ENCODE results near the gene NCEH1.

- TF ChIP-seq PHF8 (IDR thresholded peaks at IDR 0.05; ENCODE audit: borderline replicate concordance, low read length) (no peak), SRSF1 (IDR thresholded peaks at IDR 0.05; ENCODE audit: low read depth, low read length) (no peak), HCFC1 (IDR thresholded peaks at IDR 0.05; ENCODE audit: low read depth, low read length) (no peak), CBFA2T2 (conservative IDR thresholded peaks at IDR 0.05) (no peak), SIN3A (IDR thresholded peaks at IDR 0.05; ENCODE audit: borderline replicate concordance in 2 of 2, control insufficient read depth in 1 of 2, low read depth in 2 of 2, low read length in 2 of 2) (no peak), CHD2 (IDR thresholded peaks at IDR 0.05; ENCODE audit: low read depth, low read length) (no peak), YY1 (IDR thresholded peaks at IDR 0.05; ENCODE audit: borderline replicate concordance in 1 of 3, control insufficient read depth in 1 of 3, extremely low read depth in 1 of 3, insufficient read depth in 3 of 3, insufficient read length in 1 of 3, insufficient replicate concordance in 2 of 3, low read depth in 1 of 3, low read length in 2 of 3) (peak in 1 of 3 experiments; percentile 20), REST (IDR thresholded peaks at IDR 0.05; ENCODE audit: borderline replicate concordance) (no peak), REST (CRISPR knock-in tag; IDR thresholded peaks at IDR 0.05; ENCODE audit: low read depth) (no peak), CTCF (IDR thresholded peaks at IDR 0.05 in 2 of 3, conservative IDR thresholded peaks at IDR 0.05 in 1 of 3; ENCODE audit: insufficient read depth in 2 of 3, low read depth in 1 of 3, low read length in 3 of 3) (no peak), CUX1 (CRISPR knock-in tag; IDR thresholded peaks at IDR 0.05) (no peak), GTF2F1 (IDR thresholded peaks at IDR 0.05; ENCODE audit: low read depth, low read length) (no peak), EZH2 (IDR thresholded peaks at IDR 0.05; ENCODE audit: borderline replicate concordance, low read depth, low read length) (no peak), FOXK2 (conservative IDR thresholded peaks at IDR 0.05 in 1 of 2, IDR thresholded peaks at IDR 0.05 in 1 of 2; ENCODE audit: low read depth in 2 of 2) (no peak)
- TF ChIP-seq, protein P1, sequence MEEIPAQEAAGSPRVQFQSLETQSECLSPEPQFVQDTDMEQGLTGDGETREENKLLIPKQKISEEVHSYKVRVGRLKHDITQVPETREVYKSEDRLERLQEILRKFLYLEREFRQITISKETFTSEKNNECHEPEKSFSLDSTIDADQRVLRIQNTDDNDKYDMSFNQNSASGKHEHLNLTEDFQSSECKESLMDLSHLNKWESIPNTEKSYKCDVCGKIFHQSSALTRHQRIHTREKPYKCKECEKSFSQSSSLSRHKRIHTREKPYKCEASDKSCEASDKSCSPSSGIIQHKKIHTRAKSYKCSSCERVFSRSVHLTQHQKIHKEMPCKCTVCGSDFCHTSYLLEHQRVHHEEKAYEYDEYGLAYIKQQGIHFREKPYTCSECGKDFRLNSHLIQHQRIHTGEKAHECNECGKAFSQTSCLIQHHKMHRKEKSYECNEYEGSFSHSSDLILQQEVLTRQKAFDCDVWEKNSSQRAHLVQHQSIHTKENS (CRISPR knock-in tag; IDR thresholded peaks at IDR 0.05), result no peak
Measured at GRCh38 chr3:172676196-172676922, 34.5 kb downstream of the NCEH1 start.
